BJ (cell line): ENCODE results near the gene CDC16. TPM values are rescaled to one million over a fixed set of nuclear protein-coding genes. Genes with fewer than 3 reads are reported as not detected.

Experiments
- CTCF ChIA-PET: fragments of 350-600 bp; formaldehyde crosslinking; extraction: SDS; loops from one replicate; lab custom pipeline; 2021; ENCODE audit warnings: antibody characterized with exemption, inconsistent platforms; lab: Yijun Ruan, JAX
- POLR2A ChIA-PET: fragments of 300-600 bp; sonication (Branson Sonifier 250); formaldehyde crosslinking; extraction: SDS; loops from one replicate; lab custom pipeline; 2021; ENCODE audit warnings: antibody characterized with exemption; lab: Charles Lee
- DNase-seq: peaks from one replicate; pipeline ENCODE4 v3.0.0-alpha.2; 2011; ENCODE audit warnings: low read depth
- H3K27me3 ChIP-seq: 2 replicates; pipeline ENCODE4 v1.6.0; 2011; ENCODE audit warnings: low read length; ENCODE audit not compliant: control insufficient read depth, insufficient read depth
- H3K36me3 ChIP-seq: 2 replicates; pipeline ENCODE4 v1.5.1; 2011; ENCODE audit warnings: low read length; ENCODE audit not compliant: control insufficient read depth, insufficient read depth
- H3K4me3 ChIP-seq: 2 replicates; pipeline ENCODE4 v1.5.1; 2011; ENCODE audit warnings: low read depth, mild to moderate bottlenecking, control low read depth, low read length
- polyA plus RNA-seq: library from polyadenylated mRNA; depleted of rRNA; stranded (reverse); fragments of >200 nt; gene quantifications from 2 replicates; pipeline ENCODE4 v1.2.3, GENCODE V29; 2011
- TF ChIP-seq, protein P1 (sequence below): IDR thresholded peaks from 2 replicates; pipeline ENCODE4 v1.5.1; 2011; ENCODE audit warnings: low read depth, mild to moderate bottlenecking, control low read depth, inconsistent platforms, low read length, moderate library complexity; ENCODE audit not compliant: insufficient read depth

Gene CDC16
- polyA plus RNA-seq, 1 experiment: 55.8 TPM

- DNase-seq: peak; percentile 15
- CTCF ChIA-PET: interaction anchor here (0.7 to 3.6 kb wide), 12 partner anchors 10 to 279 kb away, joined by 3 to 42 read pairs (median 4); no protein-coding TSS in a partner anchor
- Histone ChIP-seq H3K27me3 (no peaks in the 10 kb centered on the region; the same call in 1 of the 2 replicates), H3K4me3 (no peak overlapping the region), H3K36me3 (no peaks in the 10 kb centered on the region)
- TF ChIP-seq, protein P1, sequence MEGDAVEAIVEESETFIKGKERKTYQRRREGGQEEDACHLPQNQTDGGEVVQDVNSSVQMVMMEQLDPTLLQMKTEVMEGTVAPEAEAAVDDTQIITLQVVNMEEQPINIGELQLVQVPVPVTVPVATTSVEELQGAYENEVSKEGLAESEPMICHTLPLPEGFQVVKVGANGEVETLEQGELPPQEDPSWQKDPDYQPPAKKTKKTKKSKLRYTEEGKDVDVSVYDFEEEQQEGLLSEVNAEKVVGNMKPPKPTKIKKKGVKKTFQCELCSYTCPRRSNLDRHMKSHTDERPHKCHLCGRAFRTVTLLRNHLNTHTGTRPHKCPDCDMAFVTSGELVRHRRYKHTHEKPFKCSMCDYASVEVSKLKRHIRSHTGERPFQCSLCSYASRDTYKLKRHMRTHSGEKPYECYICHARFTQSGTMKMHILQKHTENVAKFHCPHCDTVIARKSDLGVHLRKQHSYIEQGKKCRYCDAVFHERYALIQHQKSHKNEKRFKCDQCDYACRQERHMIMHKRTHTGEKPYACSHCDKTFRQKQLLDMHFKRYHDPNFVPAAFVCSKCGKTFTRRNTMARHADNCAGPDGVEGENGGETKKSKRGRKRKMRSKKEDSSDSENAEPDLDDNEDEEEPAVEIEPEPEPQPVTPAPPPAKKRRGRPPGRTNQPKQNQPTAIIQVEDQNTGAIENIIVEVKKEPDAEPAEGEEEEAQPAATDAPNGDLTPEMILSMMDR: peak; percentile 94
- POLR2A ChIA-PET: no interaction called here
Measured at GRCh38 chr13:114226699-114227323, 7.9 kb upstream of the CDC16 start.

DNA sequence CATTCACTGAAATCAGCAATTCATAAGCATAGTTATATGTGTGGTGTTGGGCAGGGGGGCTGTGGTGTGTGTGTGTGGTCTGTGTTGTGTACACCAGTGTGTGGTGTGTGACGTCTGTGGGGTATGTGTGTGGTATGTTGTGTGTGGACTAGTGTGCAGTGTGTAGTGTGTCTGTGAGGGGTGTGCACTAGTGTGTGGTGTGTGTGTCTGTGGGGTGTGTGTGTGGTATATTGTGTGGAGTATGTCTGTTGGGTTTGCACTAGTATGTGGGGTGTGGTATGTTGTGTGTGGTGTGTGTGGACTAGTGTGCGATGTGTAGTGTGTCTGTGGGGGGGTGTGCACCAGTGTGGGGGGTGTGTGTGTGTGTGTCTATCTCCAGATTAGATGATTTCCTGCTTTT, 7.2 kb upstream of the CDC16 start:
- TF ChIP-seq, protein P1: no peak
- CTCF ChIA-PET: interaction anchor here (0.7 to 3.6 kb wide), 8 partner anchors 65 to 280 kb away, joined by 3 to 42 read pairs (median 5); no protein-coding TSS in a partner anchor
- no peak for DNase-seq
- Histone ChIP-seq H3K36me3 (no peaks in the 10 kb centered on the region), H3K27me3 (no peaks in the 10 kb centered on the region; the same call in 1 of the 2 replicates), H3K4me3 (no peak overlapping the region)
- POLR2A ChIA-PET: no interaction called here

DNA sequence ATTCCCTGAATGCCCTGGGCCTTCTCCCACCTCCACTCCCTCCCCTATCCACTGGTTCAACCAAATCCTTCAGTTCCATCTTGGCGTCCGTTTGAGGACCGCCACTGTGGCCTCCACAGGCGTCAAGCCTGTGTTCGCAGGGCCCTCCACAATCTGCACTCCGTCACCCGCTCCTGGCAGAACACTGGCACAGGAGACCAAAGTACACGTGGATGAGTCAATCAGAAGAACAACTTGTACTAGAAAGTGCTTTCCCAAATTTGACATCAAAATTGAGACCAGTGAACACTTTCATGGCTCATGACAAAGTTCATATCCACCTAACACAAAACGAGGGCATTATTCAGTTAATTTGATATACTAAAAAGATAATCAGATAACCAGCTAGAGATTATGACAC, 6.5 kb upstream of the CDC16 start:
- Histone ChIP-seq H3K36me3 (no peaks in the 10 kb centered on the region), H3K4me3 (no peak overlapping the region), H3K27me3 (no peaks in the 10 kb centered on the region; the same call in 1 of the 2 replicates)
- TF ChIP-seq, protein P1: no peak
- POLR2A ChIA-PET: no interaction called here
- DNase-seq: no peak
- CTCF ChIA-PET: interaction anchor here (1.2 to 3.6 kb wide), 5 partner anchors 111 to 412 kb away, joined by 3 to 42 read pairs (median 6); no protein-coding TSS in a partner anchor

GRCh38 chr13:114229506-114229905, 5.2 kb upstream of the CDC16 start:
- ChIA-PET POLR2A (no interaction called here), CTCF (interaction anchor here (1.1 to 2.6 kb wide), 4 partner anchors 276 to 413 kb away, joined by 3 to 12 read pairs (median 6); no protein-coding TSS in a partner anchor)
- no peaks in the 10 kb centered on the region; the same call in 1 of the 2 replicates for H3K27me3 ChIP-seq
- TF ChIP-seq, protein P1: no peak
- DNase-seq: no peak
- H3K4me3 ChIP-seq: no peak overlapping the region
- no peaks in the 10 kb centered on the region for H3K36me3 ChIP-seq

DNA sequence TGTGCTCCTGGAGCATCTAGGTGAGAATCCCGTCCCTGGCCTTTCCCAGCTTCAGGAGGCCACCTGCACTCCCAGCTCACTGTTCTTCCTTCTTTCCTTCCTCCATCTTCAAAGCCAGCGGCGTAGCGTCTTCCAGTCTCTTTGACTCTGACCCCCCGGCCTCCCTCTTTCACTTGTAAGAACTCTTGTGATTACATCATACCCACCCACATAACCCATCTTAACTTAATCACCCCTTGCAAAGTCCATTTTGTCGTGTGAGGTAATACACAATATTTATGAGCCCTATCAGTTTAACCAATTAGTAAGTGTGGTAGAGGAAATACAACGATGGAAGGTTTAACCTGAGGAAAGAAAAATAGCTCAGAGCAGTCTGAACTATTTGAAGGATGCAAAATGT, 4.6 kb upstream of the CDC16 start:
- ChIA-PET POLR2A (no interaction called here), CTCF (interaction anchor here (1.1 kb wide), 1 partner anchor 413 kb away, joined by 5 read pairs; no protein-coding TSS in a partner anchor)
- TF ChIP-seq, protein P1: no peak
- H3K4me3 ChIP-seq: no peak overlapping the region
- H3K27me3 ChIP-seq: no peaks in the 10 kb centered on the region; the same call in 1 of the 2 replicates
- no peaks in the 10 kb centered on the region for H3K36me3 ChIP-seq
- DNase-seq: no peak
